GM12801 (cell line): Measurements from ENCODE around the gene CCNK.

Experiments
- CTCF ChIP-seq: IDR thresholded peaks from one replicate; pipeline ENCODE4 v1.5.1; 2011; ENCODE audit warnings: control low read depth; ENCODE audit not compliant: insufficient read length; ENCODE audit errors: extremely low read depth

Gene CCNK

GRCh38 chr14:99459481-99460100 lies 21.6 kb upstream of the CCNK start:
- TF ChIP-seq CTCF = no peak

GRCh38 chr14:99460793-99461192 lies 20.4 kb upstream of the CCNK start:
- TF ChIP-seq CTCF = no peak

- no peak for TF ChIP-seq CTCF
Measured at GRCh38 chr14:99461411-99462085, 19.7 kb upstream of the CCNK start.

- TF ChIP-seq CTCF = no peak
Measured at GRCh38 chr14:99462210-99462609, 19.0 kb upstream of the CCNK start.

DNA sequence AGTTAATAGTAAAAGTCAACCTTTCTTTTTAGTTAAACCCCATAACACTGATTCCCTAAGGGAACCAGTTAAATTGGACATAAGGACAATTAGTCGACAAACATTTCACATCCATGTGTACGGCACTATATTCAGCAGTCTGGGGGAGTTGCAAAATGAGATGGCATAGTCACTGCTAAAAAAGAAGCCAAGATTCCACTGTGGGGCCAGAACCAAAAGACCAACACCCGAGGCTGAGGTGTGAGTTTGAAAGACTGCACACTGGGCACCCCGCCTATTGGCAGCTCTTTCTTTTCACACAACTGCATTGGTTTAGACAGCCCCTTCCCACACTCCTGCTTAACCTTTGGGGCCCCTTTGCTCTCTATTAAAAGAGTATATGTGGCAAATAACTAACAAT lies 17.2 kb upstream of the CCNK start:
- TF ChIP-seq CTCF = no peak

- no peak for TF ChIP-seq CTCF
Measured at GRCh38 chr14:99465288-99465687, 15.9 kb upstream of the CCNK start.

- TF ChIP-seq CTCF = no peak
Measured at GRCh38 chr14:99466758-99467157, 14.5 kb upstream of the CCNK start.
